ENCODE results near the gene DIAPH3. TPM values are rescaled to one million over a fixed set of nuclear protein-coding genes. Genes with fewer than 3 reads are reported as not detected.
"Not testable (repeated sequence)": the region's sequence is repeated elsewhere in the genome, so short reads cannot be mapped to it uniquely, and the experiment has no call there.

The DIAPH3 gene
- polyA plus RNA-seq, 1 donor from 2014 or later, result 0.37 TPM

- H3K4me3 ChIP-seq (ENCODE audit: low read length); H3K36me3 ChIP-seq (ENCODE audit: insufficient read depth, low read length); H3K4me2 ChIP-seq (ENCODE audit: low read length); H3K9me3 ChIP-seq (ENCODE audit: low read length); H2AFZ ChIP-seq (ENCODE audit: low read depth, low read length); H4K20me1 ChIP-seq (ENCODE audit: insufficient read depth); H3K9me2 ChIP-seq (ENCODE audit: insufficient read depth, low read length); H3K27ac ChIP-seq (ENCODE audit: low read length); H3K9ac ChIP-seq (ENCODE audit: low read length); H3F3A ChIP-seq (ENCODE audit: insufficient read depth, low read length, poor library complexity, severe bottlenecking); H3K79me2 ChIP-seq (replicated peaks; ENCODE audit: insufficient read depth, low read length); H3K27me3 ChIP-seq (ENCODE audit: insufficient read depth, low read depth, low read length): not testable (repeated sequence)
Observed at GRCh38 chr13:60048353-60048752, 115.4 kb downstream of the DIAPH3 start.

DNA sequence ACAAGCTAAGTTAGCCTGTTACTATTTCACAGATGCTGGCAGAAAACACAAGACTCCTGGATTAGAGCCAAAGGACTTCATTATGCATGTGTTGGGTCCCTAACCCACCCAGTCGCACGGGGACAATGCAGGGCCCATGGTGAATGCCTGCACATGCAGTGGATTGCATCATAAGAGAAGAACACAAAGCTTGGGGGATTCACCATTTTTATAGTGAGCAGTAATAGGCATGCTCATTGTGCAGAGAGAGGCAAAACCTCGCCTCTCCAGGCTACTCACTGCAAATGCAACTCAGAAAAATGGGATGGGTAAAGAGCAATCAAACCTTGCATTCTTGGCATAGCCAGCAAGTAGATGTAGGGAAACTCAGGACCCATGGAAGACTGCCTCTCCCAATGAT, 115.8 kb downstream of the DIAPH3 start:
- no peaks in the 10 kb centered on the region for H4K20me1 ChIP-seq (ENCODE audit: insufficient read depth)
- no peaks in the 10 kb centered on the region for H3K36me3 ChIP-seq (ENCODE audit: insufficient read depth, low read length)
- H3K4me3 ChIP-seq (ENCODE audit: low read length), result no peak overlapping the region
- H3K27ac ChIP-seq (ENCODE audit: low read length), result no peak overlapping the region
- H3K9me2 ChIP-seq (ENCODE audit: insufficient read depth, low read length), result no peaks in the 10 kb centered on the region
- H3K79me2 ChIP-seq (replicated peaks; ENCODE audit: insufficient read depth, low read length), result no peaks in the 10 kb centered on the region
- H3F3A ChIP-seq (ENCODE audit: insufficient read depth, low read length, poor library complexity, severe bottlenecking), result no peaks in the 10 kb centered on the region
- H3K27me3 ChIP-seq (ENCODE audit: insufficient read depth, low read depth, low read length), result no peaks in the 10 kb centered on the region
- H2AFZ ChIP-seq (ENCODE audit: low read depth, low read length), result no peak overlapping the region
- no peaks in the 10 kb centered on the region for H3K9me3 ChIP-seq (ENCODE audit: low read length)
- TF ChIP-seq MXI1 (conservative IDR thresholded peaks at IDR 0.05; ENCODE audit: poor library complexity, severe bottlenecking) (no peak), RAD21 (conservative IDR thresholded peaks at IDR 0.05) (no peak), EP300 (conservative IDR thresholded peaks at IDR 0.05; ENCODE audit: poor library complexity, severe bottlenecking) (no peak), CTCF (IDR thresholded peaks at IDR 0.05; ENCODE audit: poor library complexity, severe bottlenecking) (no peak), EZH2 (IDR thresholded peaks at IDR 0.05; ENCODE audit: borderline replicate concordance, insufficient read depth, low read length, poor library complexity, severe bottlenecking) (no peak), POLR2AphosphoS5 (IDR thresholded peaks at IDR 0.05) (no peak), TAF1 (IDR thresholded peaks at IDR 0.05; ENCODE audit: low read depth) (no peak), SMC3 (conservative IDR thresholded peaks at IDR 0.05; ENCODE audit: poor library complexity) (no peak)
- TF ChIP-seq, protein P1, sequence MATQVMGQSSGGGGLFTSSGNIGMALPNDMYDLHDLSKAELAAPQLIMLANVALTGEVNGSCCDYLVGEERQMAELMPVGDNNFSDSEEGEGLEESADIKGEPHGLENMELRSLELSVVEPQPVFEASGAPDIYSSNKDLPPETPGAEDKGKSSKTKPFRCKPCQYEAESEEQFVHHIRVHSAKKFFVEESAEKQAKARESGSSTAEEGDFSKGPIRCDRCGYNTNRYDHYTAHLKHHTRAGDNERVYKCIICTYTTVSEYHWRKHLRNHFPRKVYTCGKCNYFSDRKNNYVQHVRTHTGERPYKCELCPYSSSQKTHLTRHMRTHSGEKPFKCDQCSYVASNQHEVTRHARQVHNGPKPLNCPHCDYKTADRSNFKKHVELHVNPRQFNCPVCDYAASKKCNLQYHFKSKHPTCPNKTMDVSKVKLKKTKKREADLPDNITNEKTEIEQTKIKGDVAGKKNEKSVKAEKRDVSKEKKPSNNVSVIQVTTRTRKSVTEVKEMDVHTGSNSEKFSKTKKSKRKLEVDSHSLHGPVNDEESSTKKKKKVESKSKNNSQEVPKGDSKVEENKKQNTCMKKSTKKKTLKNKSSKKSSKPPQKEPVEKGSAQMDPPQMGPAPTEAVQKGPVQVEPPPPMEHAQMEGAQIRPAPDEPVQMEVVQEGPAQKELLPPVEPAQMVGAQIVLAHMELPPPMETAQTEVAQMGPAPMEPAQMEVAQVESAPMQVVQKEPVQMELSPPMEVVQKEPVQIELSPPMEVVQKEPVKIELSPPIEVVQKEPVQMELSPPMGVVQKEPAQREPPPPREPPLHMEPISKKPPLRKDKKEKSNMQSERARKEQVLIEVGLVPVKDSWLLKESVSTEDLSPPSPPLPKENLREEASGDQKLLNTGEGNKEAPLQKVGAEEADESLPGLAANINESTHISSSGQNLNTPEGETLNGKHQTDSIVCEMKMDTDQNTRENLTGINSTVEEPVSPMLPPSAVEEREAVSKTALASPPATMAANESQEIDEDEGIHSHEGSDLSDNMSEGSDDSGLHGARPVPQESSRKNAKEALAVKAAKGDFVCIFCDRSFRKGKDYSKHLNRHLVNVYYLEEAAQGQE (IDR thresholded peaks at IDR 0.05; ENCODE audit: borderline replicate concordance), result no peak
- H3K4me2 ChIP-seq (ENCODE audit: low read length), result no peak overlapping the region
- H3K9ac ChIP-seq (ENCODE audit: low read length), result no peak overlapping the region

- Histone ChIP-seq H3K79me2 (replicated peaks; ENCODE audit: insufficient read depth, low read length) (no peaks in the 10 kb centered on the region), H3K9me2 (ENCODE audit: insufficient read depth, low read length) (no peaks in the 10 kb centered on the region), H3K27ac (ENCODE audit: low read length) (no peak overlapping the region), H2AFZ (ENCODE audit: low read depth, low read length) (no peak overlapping the region), H3K27me3 (ENCODE audit: insufficient read depth, low read depth, low read length) (no peaks in the 10 kb centered on the region), H3K9me3 (ENCODE audit: low read length) (no peaks in the 10 kb centered on the region), H3K36me3 (ENCODE audit: insufficient read depth, low read length) (no peaks in the 10 kb centered on the region), H3K4me3 (ENCODE audit: low read length) (no peak overlapping the region), H3K9ac (ENCODE audit: low read length) (no peak overlapping the region), H3F3A (ENCODE audit: insufficient read depth, low read length, poor library complexity, severe bottlenecking) (no peaks in the 10 kb centered on the region), H4K20me1 (ENCODE audit: insufficient read depth) (no peaks in the 10 kb centered on the region), H3K4me2 (ENCODE audit: low read length) (no peak overlapping the region)
- TF ChIP-seq EZH2 (IDR thresholded peaks at IDR 0.05; ENCODE audit: borderline replicate concordance, insufficient read depth, low read length, poor library complexity, severe bottlenecking), result no peak
- TF ChIP-seq CTCF (IDR thresholded peaks at IDR 0.05; ENCODE audit: poor library complexity, severe bottlenecking), result no peak
- no peak for TF ChIP-seq TAF1 (IDR thresholded peaks at IDR 0.05; ENCODE audit: low read depth)
- TF ChIP-seq EP300 (conservative IDR thresholded peaks at IDR 0.05; ENCODE audit: poor library complexity, severe bottlenecking), result no peak
- TF ChIP-seq SMC3 (conservative IDR thresholded peaks at IDR 0.05; ENCODE audit: poor library complexity), result no peak
- TF ChIP-seq MXI1 (conservative IDR thresholded peaks at IDR 0.05; ENCODE audit: poor library complexity, severe bottlenecking), result no peak
- TF ChIP-seq POLR2AphosphoS5 (IDR thresholded peaks at IDR 0.05), result no peak
- TF ChIP-seq RAD21 (conservative IDR thresholded peaks at IDR 0.05), result no peak
- TF ChIP-seq, protein P1 (IDR thresholded peaks at IDR 0.05; ENCODE audit: borderline replicate concordance), result no peak
Observed at GRCh38 chr13:60044321-60044720, 119.4 kb downstream of the DIAPH3 start.
